Measurements from ENCODE around the gene PEPD. TPM values are rescaled to one million over a fixed set of nuclear protein-coding genes. Genes with fewer than 3 reads are reported as not detected.

PEPD gene
- total RNA-seq, 1 donor = 87.9 TPM

DNA sequence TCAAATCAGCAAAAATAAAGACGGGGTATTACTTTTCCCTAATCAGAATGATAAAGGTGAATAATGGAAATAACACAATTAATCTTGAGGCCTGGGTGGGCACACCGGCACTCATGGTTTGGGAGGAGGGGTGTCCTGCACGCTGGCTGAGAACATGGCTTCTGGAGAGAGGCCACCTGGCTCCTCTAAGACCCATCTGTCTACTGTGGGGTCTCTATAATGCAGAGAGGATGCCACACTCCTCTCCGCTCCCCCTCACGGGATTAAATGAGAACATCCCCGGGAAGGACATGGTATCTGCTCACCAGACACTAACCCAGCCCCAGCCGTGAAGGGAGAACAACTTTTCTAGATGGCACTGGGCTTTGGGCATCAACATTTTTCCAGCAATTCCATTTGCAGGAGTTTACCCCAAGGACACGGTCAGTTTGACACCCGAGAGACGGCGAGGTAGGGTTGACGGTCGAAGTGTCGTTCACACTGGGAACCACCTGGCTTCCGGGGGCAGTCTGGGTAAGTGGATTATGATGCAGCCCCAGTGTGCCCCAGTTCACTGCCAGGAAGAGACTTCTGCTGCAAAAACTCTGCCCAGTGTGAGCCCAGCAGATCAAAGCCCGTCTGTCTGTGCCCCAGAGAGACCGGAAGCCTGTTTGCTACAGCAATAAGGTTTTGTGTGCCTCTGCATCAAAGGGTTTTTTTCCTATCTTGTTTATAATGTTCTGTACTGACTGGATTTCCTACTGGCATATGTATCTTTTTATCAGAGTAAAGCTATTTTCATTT, 91.5 kb downstream of the PEPD start:
- H3K9me3 ChIP-seq (ENCODE audit: low read depth, low read length) = no peaks in the 10 kb centered on the region
- H3K27ac ChIP-seq (ENCODE audit: low read depth, low read length) = no peak overlapping the region
- no peaks in the 10 kb centered on the region for H3K79me2 ChIP-seq (ENCODE audit: insufficient read depth, low read length)
- no peaks in the 10 kb centered on the region for H3K36me3 ChIP-seq (ENCODE audit: insufficient read depth, low read length)
- H2AFZ ChIP-seq (ENCODE audit: low read length) = no peak overlapping the region
- H3K4me1 ChIP-seq (ENCODE audit: insufficient read depth, low read length) = peaks cover 3% of the 10 kb centered on the region
- H4K20me1 ChIP-seq (ENCODE audit: insufficient read depth, low read length) = no peaks in the 10 kb centered on the region
- TF ChIP-seq, protein P1, sequence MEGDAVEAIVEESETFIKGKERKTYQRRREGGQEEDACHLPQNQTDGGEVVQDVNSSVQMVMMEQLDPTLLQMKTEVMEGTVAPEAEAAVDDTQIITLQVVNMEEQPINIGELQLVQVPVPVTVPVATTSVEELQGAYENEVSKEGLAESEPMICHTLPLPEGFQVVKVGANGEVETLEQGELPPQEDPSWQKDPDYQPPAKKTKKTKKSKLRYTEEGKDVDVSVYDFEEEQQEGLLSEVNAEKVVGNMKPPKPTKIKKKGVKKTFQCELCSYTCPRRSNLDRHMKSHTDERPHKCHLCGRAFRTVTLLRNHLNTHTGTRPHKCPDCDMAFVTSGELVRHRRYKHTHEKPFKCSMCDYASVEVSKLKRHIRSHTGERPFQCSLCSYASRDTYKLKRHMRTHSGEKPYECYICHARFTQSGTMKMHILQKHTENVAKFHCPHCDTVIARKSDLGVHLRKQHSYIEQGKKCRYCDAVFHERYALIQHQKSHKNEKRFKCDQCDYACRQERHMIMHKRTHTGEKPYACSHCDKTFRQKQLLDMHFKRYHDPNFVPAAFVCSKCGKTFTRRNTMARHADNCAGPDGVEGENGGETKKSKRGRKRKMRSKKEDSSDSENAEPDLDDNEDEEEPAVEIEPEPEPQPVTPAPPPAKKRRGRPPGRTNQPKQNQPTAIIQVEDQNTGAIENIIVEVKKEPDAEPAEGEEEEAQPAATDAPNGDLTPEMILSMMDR (IDR thresholded peaks at IDR 0.05; ENCODE audit: extremely low read depth, low read depth, low read length) = no peak
- peak; percentile 58 for DNase-seq (ENCODE audit: insufficient read length, low spot score, missing footprints)
- no peak overlapping the region for H3K4me2 ChIP-seq (ENCODE audit: insufficient read depth, low read length)
- H3K27me3 ChIP-seq (ENCODE audit: insufficient read depth, low read length) = no peaks in the 10 kb centered on the region
- H3K4me3 ChIP-seq (ENCODE audit: insufficient read depth, low read length) = no peak overlapping the region

DNA sequence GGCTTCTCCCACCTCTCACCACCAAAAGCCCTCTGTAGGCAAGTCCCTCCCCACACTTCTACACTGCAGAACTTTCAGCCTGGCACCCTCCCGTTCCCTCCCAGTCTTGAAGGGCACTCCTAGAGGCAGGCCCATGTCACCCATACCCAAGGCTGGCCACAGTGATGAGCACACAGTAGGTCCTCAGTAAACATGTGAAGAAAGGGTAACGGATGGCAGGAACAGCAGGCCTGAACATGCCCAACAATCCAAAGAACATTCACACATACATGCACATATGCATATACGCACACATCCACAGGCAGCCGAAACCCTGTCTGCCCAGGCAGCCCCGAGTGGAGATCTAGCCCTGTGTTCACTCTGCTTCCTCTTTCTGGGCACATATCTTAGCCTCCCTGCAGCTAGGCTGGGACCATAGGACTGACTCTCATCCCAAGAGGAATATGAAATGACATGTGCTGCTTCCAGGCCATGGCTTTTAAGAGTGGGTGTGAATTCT, 92.9 kb downstream of the PEPD start:
- Histone ChIP-seq H3K27ac (ENCODE audit: low read depth, low read length) (no peak overlapping the region), H4K20me1 (ENCODE audit: insufficient read depth, low read length) (peaks cover 4% of the 10 kb centered on the region), H3K4me3 (ENCODE audit: insufficient read depth, low read length) (no peak overlapping the region), H3K27me3 (ENCODE audit: insufficient read depth, low read length) (no peaks in the 10 kb centered on the region), H3K36me3 (ENCODE audit: insufficient read depth, low read length) (no peaks in the 10 kb centered on the region), H3K4me2 (ENCODE audit: insufficient read depth, low read length) (no peak overlapping the region), H3K79me2 (ENCODE audit: insufficient read depth, low read length) (no peaks in the 10 kb centered on the region), H3K4me1 (ENCODE audit: insufficient read depth, low read length) (peaks cover 3% of the 10 kb centered on the region), H3K9me3 (ENCODE audit: low read depth, low read length) (no peaks in the 10 kb centered on the region), H2AFZ (ENCODE audit: low read length) (no peak overlapping the region)
- TF ChIP-seq, protein P1 (IDR thresholded peaks at IDR 0.05; ENCODE audit: extremely low read depth, low read depth, low read length) = no peak
- DNase-seq (ENCODE audit: insufficient read length, low spot score, missing footprints) = peak; percentile 10

DNA sequence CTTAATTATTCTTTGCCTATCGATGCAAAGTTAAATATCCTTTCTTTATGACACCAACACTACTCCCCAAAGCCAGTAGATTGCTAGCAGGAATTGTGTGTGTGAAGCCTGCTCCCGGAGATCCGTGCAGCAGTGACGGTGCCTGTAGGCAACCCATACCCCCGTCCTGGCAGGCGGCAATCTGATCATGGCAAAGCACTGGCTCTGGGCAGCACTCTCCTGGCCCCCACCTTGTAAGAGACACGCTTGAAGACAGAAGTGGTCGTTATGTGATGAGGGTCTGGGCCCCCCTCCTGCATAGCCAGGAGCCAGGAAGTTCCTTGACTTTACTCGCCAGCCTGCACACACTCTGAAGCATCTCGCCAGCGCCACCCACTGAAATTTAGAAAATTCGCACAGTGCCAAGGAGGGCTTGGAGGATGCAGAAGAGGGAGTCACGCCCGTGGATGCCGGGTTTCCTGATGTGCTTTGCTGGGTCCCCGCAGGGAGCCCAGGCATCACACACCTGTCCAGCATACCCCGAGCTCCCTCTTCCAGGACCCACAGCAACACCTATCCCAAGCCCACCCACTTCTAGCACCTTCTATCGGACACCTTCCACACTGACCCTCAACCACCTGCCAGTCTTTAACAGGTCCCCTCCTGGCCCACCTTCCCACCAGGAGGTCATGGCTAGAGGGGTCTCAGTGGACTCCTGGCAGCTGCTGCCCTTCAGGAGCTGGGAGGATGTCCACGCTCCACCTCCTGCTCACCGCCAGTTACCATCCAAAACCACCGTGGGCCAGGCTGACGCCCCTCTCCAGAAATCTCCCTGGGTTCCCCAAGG, 93.6 kb downstream of the PEPD start:
- H3K4me3 ChIP-seq (ENCODE audit: insufficient read depth, low read length) = no peak overlapping the region

More for the DNA sequence above, 93.6 kb downstream of the PEPD start:
- Histone ChIP-seq H4K20me1 (ENCODE audit: insufficient read depth, low read length) (peaks cover 4% of the 10 kb centered on the region), H3K36me3 (ENCODE audit: insufficient read depth, low read length) (no peaks in the 10 kb centered on the region), H3K4me2 (ENCODE audit: insufficient read depth, low read length) (no peak overlapping the region), H2AFZ (ENCODE audit: low read length) (no peak overlapping the region), H3K4me1 (ENCODE audit: insufficient read depth, low read length) (peaks cover 3% of the 10 kb centered on the region), H3K79me2 (ENCODE audit: insufficient read depth, low read length) (no peaks in the 10 kb centered on the region), H3K27me3 (ENCODE audit: insufficient read depth, low read length) (no peaks in the 10 kb centered on the region), H3K27ac (ENCODE audit: low read depth, low read length) (no peak overlapping the region), H3K9me3 (ENCODE audit: low read depth, low read length) (no peaks in the 10 kb centered on the region)
- peak; percentile 38 for DNase-seq (ENCODE audit: insufficient read length, low spot score, missing footprints)
- TF ChIP-seq, protein P1 (IDR thresholded peaks at IDR 0.05; ENCODE audit: extremely low read depth, low read depth, low read length) = no peak

Measured in osteoblast (primary cell).